Measurements from ENCODE around the gene TBCB. TPM values are rescaled to one million over a fixed set of nuclear protein-coding genes. Genes with fewer than 3 reads are reported as not detected.

TBCB gene
- total and polyA plus RNA-seq, 2 of the 4 experiments (the other 2 are of a cell fraction): 182 to 269 TPM

DNA sequence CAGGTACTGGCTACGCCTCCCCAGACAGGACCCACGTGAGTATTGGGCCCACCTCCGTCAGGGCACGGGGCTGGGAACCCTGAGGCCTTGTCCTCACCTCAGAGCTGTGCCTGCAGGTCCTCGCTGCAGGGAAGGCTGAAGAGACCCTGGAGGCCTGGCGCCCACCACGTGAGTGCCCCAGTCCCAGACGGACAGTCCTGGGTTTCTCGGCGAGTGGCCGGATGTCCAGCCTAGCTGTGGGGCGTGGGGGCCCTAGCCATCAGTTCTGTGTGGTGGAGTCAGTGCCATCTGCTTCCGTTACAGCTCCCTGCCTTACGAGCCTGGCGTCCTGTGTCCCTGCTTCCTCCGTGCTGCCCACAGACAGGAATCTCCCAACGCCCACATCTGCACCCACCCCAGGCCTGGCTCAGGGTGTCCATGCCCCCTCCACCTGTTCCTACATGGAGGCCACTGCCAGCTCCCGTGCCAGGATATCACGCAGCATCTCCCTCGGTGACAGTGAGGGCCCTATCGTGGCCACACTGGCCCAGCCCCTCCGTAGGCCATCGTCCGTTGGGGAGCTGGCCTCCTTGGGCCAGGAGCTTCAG lies 12.1 kb upstream of the TBCB start:
- H4K5ac ChIP-seq (ENCODE audit: low read depth, low read length): no peak overlapping the region
- no peak overlapping the region for H2AK5ac ChIP-seq (ENCODE audit: low read depth, low read length)
- H3K23ac ChIP-seq (ENCODE audit: low read depth, low read length): no peak overlapping the region
- in situ Hi-C loops (cut with MboI; ENCODE audit: low sequenced_read_pairs) (no loop called here), intact Hi-C loops (cut with micrococcal nuclease) (no loop called here), dilution Hi-C loops (cut with HindIII; ENCODE audit: low sequenced_read_pairs, unreplicated experiment) (no loop called here)
- peaks cover 0 to 3% of the 10 kb centered on the region in 2 experiments; a peak in 1 of 4 replicates for H3K79me1 ChIP-seq (ENCODE audit: low read depth in 1 of 2, low read length in 2 of 2)
- H3K27me3 ChIP-seq (ENCODE audit: control insufficient read depth, insufficient read depth, low read length): no peaks in the 10 kb centered on the region
- no peak overlapping the region for H3K4me3 ChIP-seq (ENCODE audit: insufficient read depth, low read depth, low read length)
- no peak overlapping the region for H2BK20ac ChIP-seq (ENCODE audit: low read depth, low read length)
- DNase-seq (no peak), ATAC-seq (ENCODE audit: low read depth) (no peak)
- no peak overlapping the region for H3K56ac ChIP-seq (ENCODE audit: extremely low read depth, insufficient read depth, low read length)
- H3K4me1 ChIP-seq (ENCODE audit: control insufficient read depth, insufficient read depth, low read length): no peaks in the 10 kb centered on the region
- H2AFZ ChIP-seq (replicated peaks; ENCODE audit: low read length, poor library complexity): no peak overlapping the region
- no peak overlapping the region for H3K27ac ChIP-seq (ENCODE audit: insufficient read depth, low read length)
- H3K4ac ChIP-seq (ENCODE audit: low read depth, low read length): no peak overlapping the region
- ChIA-PET POLR2A (ENCODE audit: unreplicated experiment) (no interaction called here), CTCF (no interaction called here)
- H2BK120ac ChIP-seq (ENCODE audit: low read depth, low read length): no peak overlapping the region
- H3K9me3 ChIP-seq (ENCODE audit: control insufficient read depth, insufficient read depth, low read length): no peaks in the 10 kb centered on the region
- peaks cover 8% of the 10 kb centered on the region for H3K36me3 ChIP-seq (ENCODE audit: control insufficient read depth, insufficient read depth, low read length)
- H4K91ac ChIP-seq (ENCODE audit: insufficient read depth, low read depth, low read length): no peak overlapping the region
- 90% methylated on average over 14 of the region's 24 CpGs; no CpG with 5 or more reads in 1 of the 2 experiments for WGBS, 2 experiments (ENCODE audit: extremely low coverage in 2 of 2, insufficient read length in 1 of 2)
- H4K8ac ChIP-seq (ENCODE audit: low read depth in 2 of 2, low read length in 2 of 2): no peak overlapping the region
- no peaks in the 10 kb centered on the region for H4K20me1 ChIP-seq (ENCODE audit: insufficient read depth, low read length)
- no peak overlapping the region for H3K14ac ChIP-seq (replicated peaks; ENCODE audit: low read depth, low read length)
- H2BK5ac ChIP-seq (ENCODE audit: low read depth, low read length, poor library complexity, severe bottlenecking): no peak overlapping the region
- no TSS peak for BruUV-seq (replicated peaks)
- TF ChIP-seq MXI1 (IDR thresholded peaks at IDR 0.05; ENCODE audit: borderline replicate concordance, low read depth, low read length): no peak
- no peak for TF ChIP-seq FOS (IDR thresholded peaks at IDR 0.05; ENCODE audit: low read depth, low read length)
- TF ChIP-seq, protein P1, sequence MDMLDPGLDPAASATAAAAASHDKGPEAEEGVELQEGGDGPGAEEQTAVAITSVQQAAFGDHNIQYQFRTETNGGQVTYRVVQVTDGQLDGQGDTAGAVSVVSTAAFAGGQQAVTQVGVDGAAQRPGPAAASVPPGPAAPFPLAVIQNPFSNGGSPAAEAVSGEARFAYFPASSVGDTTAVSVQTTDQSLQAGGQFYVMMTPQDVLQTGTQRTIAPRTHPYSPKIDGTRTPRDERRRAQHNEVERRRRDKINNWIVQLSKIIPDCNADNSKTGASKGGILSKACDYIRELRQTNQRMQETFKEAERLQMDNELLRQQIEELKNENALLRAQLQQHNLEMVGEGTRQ (IDR thresholded peaks at IDR 0.05; ENCODE audit: low read depth, low read length): no peak
- no peak for TF ChIP-seq MAZ (IDR thresholded peaks at IDR 0.05; ENCODE audit: borderline replicate concordance, low read depth, low read length)
- TF ChIP-seq POLR2A (IDR thresholded peaks at IDR 0.05; ENCODE audit: low read depth, low read length): no peak
- TF ChIP-seq RAD21 (IDR thresholded peaks at IDR 0.05; ENCODE audit: low read length): no peak
- TF ChIP-seq NFE2L2 (IDR thresholded peaks at IDR 0.05; ENCODE audit: low read depth, low read length): no peak
- TF ChIP-seq MAFK (IDR thresholded peaks at IDR 0.05; ENCODE audit: low read depth, low read length): no peak
- no peak for TF ChIP-seq SMC3 (IDR thresholded peaks at IDR 0.05; ENCODE audit: low read depth, low read length)
- TF ChIP-seq BHLHE40 (IDR thresholded peaks at IDR 0.05; ENCODE audit: low read depth, low read length): no peak
- TF ChIP-seq, protein P2, sequence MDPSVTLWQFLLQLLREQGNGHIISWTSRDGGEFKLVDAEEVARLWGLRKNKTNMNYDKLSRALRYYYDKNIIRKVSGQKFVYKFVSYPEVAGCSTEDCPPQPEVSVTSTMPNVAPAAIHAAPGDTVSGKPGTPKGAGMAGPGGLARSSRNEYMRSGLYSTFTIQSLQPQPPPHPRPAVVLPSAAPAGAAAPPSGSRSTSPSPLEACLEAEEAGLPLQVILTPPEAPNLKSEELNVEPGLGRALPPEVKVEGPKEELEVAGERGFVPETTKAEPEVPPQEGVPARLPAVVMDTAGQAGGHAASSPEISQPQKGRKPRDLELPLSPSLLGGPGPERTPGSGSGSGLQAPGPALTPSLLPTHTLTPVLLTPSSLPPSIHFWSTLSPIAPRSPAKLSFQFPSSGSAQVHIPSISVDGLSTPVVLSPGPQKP (IDR thresholded peaks at IDR 0.05; ENCODE audit: borderline replicate concordance, low read depth, low read length): no peak
- no peak for TF ChIP-seq CHD1 (IDR thresholded peaks at IDR 0.05; ENCODE audit: low read depth, low read length)
- TF ChIP-seq RCOR1 (IDR thresholded peaks at IDR 0.05; ENCODE audit: insufficient replicate concordance, low read length): no peak
- TF ChIP-seq, protein P3, sequence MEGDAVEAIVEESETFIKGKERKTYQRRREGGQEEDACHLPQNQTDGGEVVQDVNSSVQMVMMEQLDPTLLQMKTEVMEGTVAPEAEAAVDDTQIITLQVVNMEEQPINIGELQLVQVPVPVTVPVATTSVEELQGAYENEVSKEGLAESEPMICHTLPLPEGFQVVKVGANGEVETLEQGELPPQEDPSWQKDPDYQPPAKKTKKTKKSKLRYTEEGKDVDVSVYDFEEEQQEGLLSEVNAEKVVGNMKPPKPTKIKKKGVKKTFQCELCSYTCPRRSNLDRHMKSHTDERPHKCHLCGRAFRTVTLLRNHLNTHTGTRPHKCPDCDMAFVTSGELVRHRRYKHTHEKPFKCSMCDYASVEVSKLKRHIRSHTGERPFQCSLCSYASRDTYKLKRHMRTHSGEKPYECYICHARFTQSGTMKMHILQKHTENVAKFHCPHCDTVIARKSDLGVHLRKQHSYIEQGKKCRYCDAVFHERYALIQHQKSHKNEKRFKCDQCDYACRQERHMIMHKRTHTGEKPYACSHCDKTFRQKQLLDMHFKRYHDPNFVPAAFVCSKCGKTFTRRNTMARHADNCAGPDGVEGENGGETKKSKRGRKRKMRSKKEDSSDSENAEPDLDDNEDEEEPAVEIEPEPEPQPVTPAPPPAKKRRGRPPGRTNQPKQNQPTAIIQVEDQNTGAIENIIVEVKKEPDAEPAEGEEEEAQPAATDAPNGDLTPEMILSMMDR (conservative IDR thresholded peaks at IDR 0.05; ENCODE audit: low read depth, low read length): no peak
- TF ChIP-seq CEBPB (IDR thresholded peaks at IDR 0.05; ENCODE audit: low read depth, low read length): no peak
- no peak overlapping the region for H3K9ac ChIP-seq (ENCODE audit: low read depth, low read length)
- H3K9me1 ChIP-seq (ENCODE audit: insufficient read depth, low read length): no peaks in the 10 kb centered on the region
- H2AK9ac ChIP-seq (replicated peaks; ENCODE audit: low read depth, low read length, poor library complexity): no peak overlapping the region
- H3K4me2 ChIP-seq (ENCODE audit: low read depth, low read length): no peak overlapping the region
- no peak overlapping the region for H2BK15ac ChIP-seq (ENCODE audit: low read depth, low read length)
- no peak overlapping the region for H3K18ac ChIP-seq (ENCODE audit: low read depth, low read length)
